ENCODE data around the gene LPP. TPM values are rescaled to one million over a fixed set of nuclear protein-coding genes. Genes with fewer than 3 reads are reported as not detected.

Gene LPP
- total and polyA plus RNA-seq, 2 of the 13 experiments (the other 11 are each of a cell fraction or from before 2014, with no cell fraction given), result 19.2 to 29.9 TPM

DNA sequence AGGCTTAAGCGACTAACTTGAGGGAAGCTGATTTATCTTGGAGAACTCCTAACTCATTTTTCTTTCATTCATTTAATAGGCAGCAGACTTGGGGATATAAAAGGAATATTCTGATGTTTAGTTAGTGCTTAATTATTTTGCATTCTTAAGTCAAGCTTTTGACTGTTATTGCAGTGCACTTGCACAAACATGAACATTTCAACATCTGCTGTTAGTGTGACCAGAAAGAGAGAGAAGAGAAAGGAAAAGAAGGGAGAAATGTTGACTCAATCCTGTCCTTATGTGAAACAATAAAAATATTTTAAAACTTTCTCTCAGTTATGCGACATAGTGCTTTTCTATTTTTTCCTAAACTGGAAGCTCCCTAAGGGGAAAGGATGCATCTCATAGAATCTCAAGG is 507.8 kb downstream of the LPP start (continued):
- TF ChIP-seq, protein P1, sequence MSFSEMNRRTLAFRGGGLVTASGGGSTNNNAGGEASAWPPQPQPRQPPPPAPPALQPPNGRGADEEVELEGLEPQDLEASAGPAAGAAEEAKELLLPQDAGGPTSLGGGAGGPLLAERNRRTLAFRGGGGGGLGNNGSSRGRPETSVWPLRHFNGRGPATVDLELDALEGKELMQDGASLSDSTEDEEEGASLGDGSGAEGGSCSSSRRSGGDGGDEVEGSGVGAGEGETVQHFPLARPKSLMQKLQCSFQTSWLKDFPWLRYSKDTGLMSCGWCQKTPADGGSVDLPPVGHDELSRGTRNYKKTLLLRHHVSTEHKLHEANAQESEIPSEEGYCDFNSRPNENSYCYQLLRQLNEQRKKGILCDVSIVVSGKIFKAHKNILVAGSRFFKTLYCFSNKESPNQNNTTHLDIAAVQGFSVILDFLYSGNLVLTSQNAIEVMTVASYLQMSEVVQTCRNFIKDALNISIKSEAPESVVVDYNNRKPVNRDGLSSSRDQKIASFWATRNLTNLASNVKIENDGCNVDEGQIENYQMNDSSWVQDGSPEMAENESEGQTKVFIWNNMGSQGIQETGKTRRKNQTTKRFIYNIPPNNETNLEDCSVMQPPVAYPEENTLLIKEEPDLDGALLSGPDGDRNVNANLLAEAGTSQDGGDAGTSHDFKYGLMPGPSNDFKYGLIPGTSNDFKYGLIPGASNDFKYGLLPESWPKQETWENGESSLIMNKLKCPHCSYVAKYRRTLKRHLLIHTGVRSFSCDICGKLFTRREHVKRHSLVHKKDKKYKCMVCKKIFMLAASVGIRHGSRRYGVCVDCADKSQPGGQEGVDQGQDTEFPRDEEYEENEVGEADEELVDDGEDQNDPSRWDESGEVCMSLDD (CRISPR knock-in tag; IDR thresholded peaks at IDR 0.05; ENCODE audit: borderline replicate concordance), result no peak
- TF ChIP-seq, protein P2, sequence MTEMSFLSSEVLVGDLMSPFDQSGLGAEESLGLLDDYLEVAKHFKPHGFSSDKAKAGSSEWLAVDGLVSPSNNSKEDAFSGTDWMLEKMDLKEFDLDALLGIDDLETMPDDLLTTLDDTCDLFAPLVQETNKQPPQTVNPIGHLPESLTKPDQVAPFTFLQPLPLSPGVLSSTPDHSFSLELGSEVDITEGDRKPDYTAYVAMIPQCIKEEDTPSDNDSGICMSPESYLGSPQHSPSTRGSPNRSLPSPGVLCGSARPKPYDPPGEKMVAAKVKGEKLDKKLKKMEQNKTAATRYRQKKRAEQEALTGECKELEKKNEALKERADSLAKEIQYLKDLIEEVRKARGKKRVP (CRISPR knock-in tag; IDR thresholded peaks at IDR 0.05), result no peak

DNA sequence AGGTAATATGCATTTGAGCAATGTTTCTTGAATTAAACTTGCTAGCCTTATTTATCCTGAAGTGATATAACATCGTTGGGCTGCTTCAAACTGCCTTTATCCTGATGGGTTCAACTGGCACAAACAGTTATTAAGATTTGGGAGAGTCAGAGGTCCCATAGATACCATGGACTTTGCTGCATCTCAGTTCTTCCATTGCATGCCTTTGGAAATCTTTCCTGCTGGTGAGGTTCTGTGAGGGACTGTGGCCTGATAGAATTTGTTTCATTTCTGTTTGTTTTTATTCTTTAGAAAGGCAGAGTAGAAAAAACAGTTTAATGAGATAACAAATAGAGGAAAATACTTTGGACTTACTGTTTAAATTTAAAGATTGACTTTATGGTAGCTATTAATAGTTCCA is 508.3 kb downstream of the LPP start:
- no peak overlapping the region for H2AFZ ChIP-seq (ENCODE audit: low read length)
- DNase-seq (ENCODE audit: low spot score) (no peak), FAIRE-seq (no peak), ATAC-seq (peak; percentile 47; the same call in 2 of the 3 replicates)
- H3K36me3 ChIP-seq (replicated peaks in 1 of 2; ENCODE audit: control insufficient read depth in 1 of 2, insufficient read depth in 2 of 2, low read length in 2 of 2), result no peaks in the 10 kb centered on the region; a peak in 1 of 5 replicates
- intact Hi-C loops (cut with micrococcal nuclease; ENCODE audit: unreplicated experiment) (loop anchor here (5.0 kb wide), 1 partner anchor 85 kb away; no protein-coding TSS in a partner anchor), in situ Hi-C loops (cut with HindIII; ENCODE audit: extremely low pct_ligation_motif_present, low pct_unique_long_range_greater_than_20kb) (no loop called here)
- peak overlapping the region; percentile 31 for H3K27ac ChIP-seq (ENCODE audit: extremely low read length, insufficient read depth, low read length)
- BruUV-seq (replicated peaks), result no TSS peak
- H4K20me1 ChIP-seq (ENCODE audit: insufficient read depth, low read length), result no peaks in the 10 kb centered on the region
- POLR2A ChIA-PET, result no interaction called here
- H3K9me3 ChIP-seq (ENCODE audit: low read length), result no peaks in the 10 kb centered on the region
- H3K4me2 ChIP-seq (ENCODE audit: low read depth, low read length), result no peak overlapping the region
- no peaks in the 10 kb centered on the region for H3K79me2 ChIP-seq (ENCODE audit: insufficient read depth, low read length)
- CTCF ChIA-PET (ENCODE audit: low intra/inter-chr PET ratio, low total read pairs), result no interaction called here
- no peak overlapping the region for H3K4me3 ChIP-seq (replicated peaks in 1 of 3; ENCODE audit: insufficient read depth in 1 of 3, low read depth in 2 of 3, low read length in 3 of 3)
- H3K4me1 ChIP-seq (ENCODE audit: insufficient read depth, low read length), result peaks cover 39% of the 10 kb centered on the region
- TF ChIP-seq, protein P3, sequence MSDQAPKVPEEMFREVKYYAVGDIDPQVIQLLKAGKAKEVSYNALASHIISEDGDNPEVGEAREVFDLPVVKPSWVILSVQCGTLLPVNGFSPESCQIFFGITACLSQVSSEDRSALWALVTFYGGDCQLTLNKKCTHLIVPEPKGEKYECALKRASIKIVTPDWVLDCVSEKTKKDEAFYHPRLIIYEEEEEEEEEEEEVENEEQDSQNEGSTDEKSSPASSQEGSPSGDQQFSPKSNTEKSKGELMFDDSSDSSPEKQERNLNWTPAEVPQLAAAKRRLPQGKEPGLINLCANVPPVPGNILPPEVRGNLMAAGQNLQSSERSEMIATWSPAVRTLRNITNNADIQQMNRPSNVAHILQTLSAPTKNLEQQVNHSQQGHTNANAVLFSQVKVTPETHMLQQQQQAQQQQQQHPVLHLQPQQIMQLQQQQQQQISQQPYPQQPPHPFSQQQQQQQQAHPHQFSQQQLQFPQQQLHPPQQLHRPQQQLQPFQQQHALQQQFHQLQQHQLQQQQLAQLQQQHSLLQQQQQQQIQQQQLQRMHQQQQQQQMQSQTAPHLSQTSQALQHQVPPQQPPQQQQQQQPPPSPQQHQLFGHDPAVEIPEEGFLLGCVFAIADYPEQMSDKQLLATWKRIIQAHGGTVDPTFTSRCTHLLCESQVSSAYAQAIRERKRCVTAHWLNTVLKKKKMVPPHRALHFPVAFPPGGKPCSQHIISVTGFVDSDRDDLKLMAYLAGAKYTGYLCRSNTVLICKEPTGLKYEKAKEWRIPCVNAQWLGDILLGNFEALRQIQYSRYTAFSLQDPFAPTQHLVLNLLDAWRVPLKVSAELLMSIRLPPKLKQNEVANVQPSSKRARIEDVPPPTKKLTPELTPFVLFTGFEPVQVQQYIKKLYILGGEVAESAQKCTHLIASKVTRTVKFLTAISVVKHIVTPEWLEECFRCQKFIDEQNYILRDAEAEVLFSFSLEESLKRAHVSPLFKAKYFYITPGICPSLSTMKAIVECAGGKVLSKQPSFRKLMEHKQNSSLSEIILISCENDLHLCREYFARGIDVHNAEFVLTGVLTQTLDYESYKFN (CRISPR knock-in tag; conservative IDR thresholded peaks at IDR 0.05), result no peak
- TF ChIP-seq DMAP1 (CRISPR knock-in tag; IDR thresholded peaks at IDR 0.05) (no peak), ZNF660 (CRISPR knock-in tag; IDR thresholded peaks at IDR 0.05; ENCODE audit: borderline replicate concordance, low read depth) (no peak)
- TF ChIP-seq, protein P4, sequence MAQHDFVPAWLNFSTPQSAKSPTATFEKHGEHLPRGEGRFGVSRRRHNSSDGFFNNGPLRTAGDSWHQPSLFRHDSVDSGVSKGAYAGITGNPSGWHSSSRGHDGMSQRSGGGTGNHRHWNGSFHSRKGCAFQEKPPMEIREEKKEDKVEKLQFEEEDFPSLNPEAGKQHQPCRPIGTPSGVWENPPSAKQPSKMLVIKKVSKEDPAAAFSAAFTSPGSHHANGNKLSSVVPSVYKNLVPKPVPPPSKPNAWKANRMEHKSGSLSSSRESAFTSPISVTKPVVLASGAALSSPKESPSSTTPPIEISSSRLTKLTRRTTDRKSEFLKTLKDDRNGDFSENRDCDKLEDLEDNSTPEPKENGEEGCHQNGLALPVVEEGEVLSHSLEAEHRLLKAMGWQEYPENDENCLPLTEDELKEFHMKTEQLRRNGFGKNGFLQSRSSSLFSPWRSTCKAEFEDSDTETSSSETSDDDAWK (CRISPR knock-in tag; IDR thresholded peaks at IDR 0.05), result no peak
- no peak overlapping the region for H3K9ac ChIP-seq (ENCODE audit: insufficient read depth, low read depth, low read length)
- 12% methylated on average over 1 of the region's 1 CpG for WGBS (ENCODE audit: low lambda C conversion rate)
- H3K27me3 ChIP-seq (ENCODE audit: control insufficient read depth in 1 of 2, insufficient read depth in 2 of 2, low read length in 2 of 2), result no peaks in the 10 kb centered on the region
